ENCODE data around the gene TBC1D13.

The TBC1D13 gene

GRCh38 chr9:128823362-128823902 lies 36.4 kb downstream of the TBC1D13 start:
- H3K27ac ChIP-seq (ENCODE audit: low read length), result no peak overlapping the region
- H3K4me1 ChIP-seq (ENCODE audit: control insufficient read depth in 1 of 2, insufficient read depth in 2 of 2, low read length in 2 of 2), result peaks cover 0 to 15% of the 10 kb centered on the region in 2 donors
- H3K9me3 ChIP-seq (ENCODE audit: control insufficient read depth in 1 of 2, low read length in 2 of 2), result no peaks in the 10 kb centered on the region
- no peak overlapping the region for H3K4me3 ChIP-seq (ENCODE audit: low read depth in 1 of 2, low read length in 2 of 2)
- no peaks in the 10 kb centered on the region for H3K27me3 ChIP-seq (ENCODE audit: low read depth, low read length)
- peaks cover 14 to 57% of the 10 kb centered on the region in 2 donors for H3K36me3 ChIP-seq (ENCODE audit: control insufficient read depth in 1 of 2, insufficient read depth in 2 of 2, low read length in 2 of 2)

- Histone ChIP-seq H3K9me3 (ENCODE audit: control insufficient read depth in 1 of 2, low read length in 2 of 2) (no peaks in the 10 kb centered on the region), H3K4me3 (ENCODE audit: low read depth in 1 of 2, low read length in 2 of 2) (no peak overlapping the region), H3K4me1 (ENCODE audit: control insufficient read depth in 1 of 2, insufficient read depth in 2 of 2, low read length in 2 of 2) (peaks cover 5 to 20% of the 10 kb centered on the region in 2 donors), H3K27me3 (ENCODE audit: low read depth, low read length) (no peaks in the 10 kb centered on the region), H3K36me3 (ENCODE audit: control insufficient read depth in 1 of 2, insufficient read depth in 2 of 2, low read length in 2 of 2) (peaks cover 14 to 57% of the 10 kb centered on the region in 2 donors), H3K27ac (ENCODE audit: low read length) (no peak overlapping the region)
Observed at GRCh38 chr9:128823903-128824406, 36.9 kb downstream of the TBC1D13 start.

- no peaks in the 10 kb centered on the region for H3K27me3 ChIP-seq (ENCODE audit: low read depth, low read length)
- H3K4me3 ChIP-seq (ENCODE audit: low read depth in 1 of 2, low read length in 2 of 2), result no peak overlapping the region
- peaks cover 6 to 15% of the 10 kb centered on the region in 2 donors for H3K4me1 ChIP-seq (ENCODE audit: control insufficient read depth in 1 of 2, insufficient read depth in 2 of 2, low read length in 2 of 2)
- no peak overlapping the region for H3K27ac ChIP-seq (ENCODE audit: low read length)
- H3K36me3 ChIP-seq (ENCODE audit: control insufficient read depth in 1 of 2, insufficient read depth in 2 of 2, low read length in 2 of 2), result peaks cover 14 to 57% of the 10 kb centered on the region in 2 donors
- no peaks in the 10 kb centered on the region for H3K9me3 ChIP-seq (ENCODE audit: control insufficient read depth in 1 of 2, low read length in 2 of 2)
Observed at GRCh38 chr9:128824911-128825310, 37.9 kb downstream of the TBC1D13 start.

GRCh38 chr9:128825923-128826700 lies 39.1 kb downstream of the TBC1D13 start:
- H3K4me3 ChIP-seq (ENCODE audit: low read depth in 1 of 2, low read length in 2 of 2), result no peak overlapping the region
- no peak overlapping the region for H3K27ac ChIP-seq (ENCODE audit: low read length)
- H3K27me3 ChIP-seq (ENCODE audit: low read depth, low read length), result no peaks in the 10 kb centered on the region
- H3K4me1 ChIP-seq (ENCODE audit: control insufficient read depth in 1 of 2, insufficient read depth in 2 of 2, low read length in 2 of 2), result peaks cover 6 to 15% of the 10 kb centered on the region in 2 donors
- H3K36me3 ChIP-seq (ENCODE audit: control insufficient read depth in 1 of 2, insufficient read depth in 2 of 2, low read length in 2 of 2), result peaks cover 14 to 57% of the 10 kb centered on the region in 2 donors
- H3K9me3 ChIP-seq (ENCODE audit: control insufficient read depth in 1 of 2, low read length in 2 of 2), result no peaks in the 10 kb centered on the region

GRCh38 chr9:128828267-128828666 lies 41.2 kb downstream of the TBC1D13 start:
- no peak overlapping the region for H3K27ac ChIP-seq (ENCODE audit: low read length)
- peaks cover 6 to 15% of the 10 kb centered on the region in 2 donors for H3K4me1 ChIP-seq (ENCODE audit: control insufficient read depth in 1 of 2, insufficient read depth in 2 of 2, low read length in 2 of 2)
- no peaks in the 10 kb centered on the region for H3K27me3 ChIP-seq (ENCODE audit: low read depth, low read length)
- no peaks in the 10 kb centered on the region for H3K9me3 ChIP-seq (ENCODE audit: control insufficient read depth in 1 of 2, low read length in 2 of 2)
- H3K4me3 ChIP-seq (ENCODE audit: low read depth in 1 of 2, low read length in 2 of 2), result no peak overlapping the region
- peaks cover 6 to 40% of the 10 kb centered on the region in 2 donors for H3K36me3 ChIP-seq (ENCODE audit: control insufficient read depth in 1 of 2, insufficient read depth in 2 of 2, low read length in 2 of 2)

GRCh38 chr9:128828719-128829452 lies 41.8 kb downstream of the TBC1D13 start:
- Histone ChIP-seq H3K36me3 (ENCODE audit: control insufficient read depth in 1 of 2, insufficient read depth in 2 of 2, low read length in 2 of 2) (peaks cover 6 to 33% of the 10 kb centered on the region in 2 donors), H3K27ac (ENCODE audit: low read length) (peak overlapping the region; percentile 16), H3K4me1 (ENCODE audit: control insufficient read depth in 1 of 2, insufficient read depth in 2 of 2, low read length in 2 of 2) (peaks cover 6 to 15% of the 10 kb centered on the region in 2 donors)

GRCh38 chr9:128829477-128830251 lies 42.6 kb downstream of the TBC1D13 start, which contains the start of gene SPOUT1:
Gene SPOUT1, minus strand, starts transcription at chr9:128829794. Its CDS starts 14 bp downstream, at chr9:128829780.
- H3K27ac ChIP-seq (ENCODE audit: low read length), result peak within 1 kb of the TSS; percentile 16
- peak within 1 kb of the TSS; percentile 80 to 99 for H3K4me3 ChIP-seq (ENCODE audit: low read depth in 1 of 2, low read length in 2 of 2)
- H3K36me3 ChIP-seq (ENCODE audit: control insufficient read depth in 1 of 2, insufficient read depth in 2 of 2, low read length in 2 of 2), result peaks cover 2 to 26% of the 10 kb centered on the region in 2 donors
- H3K4me1 ChIP-seq (ENCODE audit: control insufficient read depth in 1 of 2, insufficient read depth in 2 of 2, low read length in 2 of 2), result peaks cover 6 to 15% of the 10 kb centered on the region in 2 donors
- H3K9me3 ChIP-seq (ENCODE audit: control insufficient read depth in 1 of 2, low read length in 2 of 2), result no peaks in the 10 kb centered on the region
- H3K27me3 ChIP-seq (ENCODE audit: low read depth, low read length), result no peaks in the 10 kb centered on the region

More at GRCh38 chr9:128828719-128829452, 41.8 kb downstream of the TBC1D13 start:
- peak overlapping the region; percentile 80 to 99 for H3K4me3 ChIP-seq (ENCODE audit: low read depth in 1 of 2, low read length in 2 of 2)
- no peaks in the 10 kb centered on the region for H3K27me3 ChIP-seq (ENCODE audit: low read depth, low read length)
- no peaks in the 10 kb centered on the region for H3K9me3 ChIP-seq (ENCODE audit: control insufficient read depth in 1 of 2, low read length in 2 of 2)

GRCh38 chr9:128833696-128834095 lies 46.6 kb downstream of the TBC1D13 start:
- Histone ChIP-seq H3K4me3 (ENCODE audit: low read depth in 1 of 2, low read length in 2 of 2) (no peak overlapping the region), H3K9me3 (ENCODE audit: control insufficient read depth in 1 of 2, low read length in 2 of 2) (no peaks in the 10 kb centered on the region), H3K27ac (ENCODE audit: low read length) (no peak overlapping the region), H3K36me3 (ENCODE audit: control insufficient read depth in 1 of 2, insufficient read depth in 2 of 2, low read length in 2 of 2) (peaks cover 0 to 8% of the 10 kb centered on the region in 2 donors), H3K4me1 (ENCODE audit: control insufficient read depth in 1 of 2, insufficient read depth in 2 of 2, low read length in 2 of 2) (peaks cover 4 to 11% of the 10 kb centered on the region in 2 donors), H3K27me3 (ENCODE audit: low read depth, low read length) (no peaks in the 10 kb centered on the region)

- no peak overlapping the region for H3K4me3 ChIP-seq (ENCODE audit: low read depth in 1 of 2, low read length in 2 of 2)
- H3K9me3 ChIP-seq (ENCODE audit: control insufficient read depth in 1 of 2, low read length in 2 of 2), result no peaks in the 10 kb centered on the region
- H3K36me3 ChIP-seq (ENCODE audit: control insufficient read depth in 1 of 2, insufficient read depth in 2 of 2, low read length in 2 of 2), result peaks cover 0 to 8% of the 10 kb centered on the region in 2 donors
- no peaks in the 10 kb centered on the region for H3K4me1 ChIP-seq (ENCODE audit: control insufficient read depth in 1 of 2, insufficient read depth in 2 of 2, low read length in 2 of 2)
- H3K27ac ChIP-seq (ENCODE audit: low read length), result no peak overlapping the region
- no peaks in the 10 kb centered on the region for H3K27me3 ChIP-seq (ENCODE audit: low read depth, low read length)
Observed at GRCh38 chr9:128835246-128836210, 48.5 kb downstream of the TBC1D13 start.
